Measurements from ENCODE around the gene KLHDC8A.

DNA sequence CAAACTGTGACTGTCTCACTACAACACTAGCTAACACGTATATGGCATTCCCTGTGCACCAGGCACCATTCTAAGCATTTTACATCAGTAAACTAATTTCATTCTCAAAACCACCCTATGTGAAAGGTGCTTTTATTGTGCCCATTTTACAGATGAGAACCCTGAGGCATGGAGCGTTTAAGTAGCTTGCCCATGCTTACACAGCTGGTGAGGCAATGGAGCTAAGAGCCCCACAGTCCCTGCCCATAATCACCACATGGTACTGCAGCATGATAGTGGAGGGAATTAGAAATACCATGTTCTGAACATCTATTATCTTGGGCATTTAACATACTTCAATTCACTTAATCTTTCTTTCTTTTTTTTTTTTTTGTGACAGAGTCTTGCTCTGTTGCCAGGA, 31.1 kb upstream of the KLHDC8A start:
- TF ChIP-seq POLR2A (IDR thresholded peaks at IDR 0.05; ENCODE audit: low read depth) = no peak
- TF ChIP-seq, protein P1, sequence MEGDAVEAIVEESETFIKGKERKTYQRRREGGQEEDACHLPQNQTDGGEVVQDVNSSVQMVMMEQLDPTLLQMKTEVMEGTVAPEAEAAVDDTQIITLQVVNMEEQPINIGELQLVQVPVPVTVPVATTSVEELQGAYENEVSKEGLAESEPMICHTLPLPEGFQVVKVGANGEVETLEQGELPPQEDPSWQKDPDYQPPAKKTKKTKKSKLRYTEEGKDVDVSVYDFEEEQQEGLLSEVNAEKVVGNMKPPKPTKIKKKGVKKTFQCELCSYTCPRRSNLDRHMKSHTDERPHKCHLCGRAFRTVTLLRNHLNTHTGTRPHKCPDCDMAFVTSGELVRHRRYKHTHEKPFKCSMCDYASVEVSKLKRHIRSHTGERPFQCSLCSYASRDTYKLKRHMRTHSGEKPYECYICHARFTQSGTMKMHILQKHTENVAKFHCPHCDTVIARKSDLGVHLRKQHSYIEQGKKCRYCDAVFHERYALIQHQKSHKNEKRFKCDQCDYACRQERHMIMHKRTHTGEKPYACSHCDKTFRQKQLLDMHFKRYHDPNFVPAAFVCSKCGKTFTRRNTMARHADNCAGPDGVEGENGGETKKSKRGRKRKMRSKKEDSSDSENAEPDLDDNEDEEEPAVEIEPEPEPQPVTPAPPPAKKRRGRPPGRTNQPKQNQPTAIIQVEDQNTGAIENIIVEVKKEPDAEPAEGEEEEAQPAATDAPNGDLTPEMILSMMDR (IDR thresholded peaks at IDR 0.05) = no peak
- no peak for TF ChIP-seq EP300 (IDR thresholded peaks at IDR 0.05)
